Measurements from ENCODE around the gene HSH2D. TPM values are rescaled to one million over a fixed set of nuclear protein-coding genes. Genes with fewer than 3 reads are reported as not detected.

Gene HSH2D
- total and polyA plus RNA-seq, 2 of the 13 experiments (the other 11 are each of a cell fraction or from before 2014, with no cell fraction given) = 0.69 to 3.2 TPM

- TF ChIP-seq ZBTB10 (CRISPR knock-in tag; IDR thresholded peaks at IDR 0.05; ENCODE audit: borderline replicate concordance) = no peak
- TF ChIP-seq NR2C2 (CRISPR knock-in tag; IDR thresholded peaks at IDR 0.05; ENCODE audit: borderline replicate concordance) = peak; percentile 82
- TF ChIP-seq IKZF4 (CRISPR knock-in tag; IDR thresholded peaks at IDR 0.05; ENCODE audit: borderline replicate concordance, low read depth, not compliant biosample characterization) = no peak
- no peak for TF ChIP-seq ZNF354B (CRISPR knock-in tag; IDR thresholded peaks at IDR 0.05)
- TF ChIP-seq POLR2A (IDR thresholded peaks at IDR 0.05; ENCODE audit: insufficient read depth in 1 of 2, low read depth in 2 of 2, low read length in 2 of 2) = peak; percentile 79 to 95
- TF ChIP-seq ZNF280B (CRISPR knock-in tag; IDR thresholded peaks at IDR 0.05; ENCODE audit: borderline replicate concordance) = peak; percentile 37; the same call in 1 of the 2 replicates
- TF ChIP-seq ZNF646 (CRISPR knock-in tag; IDR thresholded peaks at IDR 0.05) = no peak
- no peak for TF ChIP-seq BATF2 (CRISPR knock-in tag; IDR thresholded peaks at IDR 0.05)
- no peak for TF ChIP-seq FOXO4 (CRISPR knock-in tag; conservative IDR thresholded peaks at IDR 0.05)
- no peak for TF ChIP-seq MAFG (CRISPR knock-in tag; IDR thresholded peaks at IDR 0.05)
- no peak for TF ChIP-seq ZNF562 (CRISPR knock-in tag; IDR thresholded peaks at IDR 0.05; ENCODE audit: borderline replicate concordance)
- no peak for TF ChIP-seq ZNF605 (CRISPR knock-in tag; IDR thresholded peaks at IDR 0.05)
- no peak for TF ChIP-seq ZC3H13 (CRISPR knock-in tag; IDR thresholded peaks at IDR 0.05)
- no peak; the same call in 1 of the 2 replicates for TF ChIP-seq ZBTB26 (CRISPR knock-in tag; IDR thresholded peaks at IDR 0.05; ENCODE audit: borderline replicate concordance)
Measured at GRCh38 chr19:16185123-16185767, 41.8 kb downstream of the HSH2D start, which contains the start of gene FAM32A (continued).
